HepG2 (cell line): ENCODE data around the gene AUH. TPM values are rescaled to one million over a fixed set of nuclear protein-coding genes. Genes with fewer than 3 reads are reported as not detected.

Source experiments
- ATRX ChIP-seq: sonication (generic); formaldehyde crosslinking; IDR thresholded peaks from 2 replicates; pipeline ENCODE4 v1.4.0; 2020; ENCODE audit warnings: missing genetic modification reagents, borderline replicate concordance
- CREM ChIP-seq, 2 experiments: sonication (generic) in 1 of 2; formaldehyde crosslinking in 1 of 2; IDR thresholded peaks; 2 replicates each; pipeline versions ENCODE4 v1.4.0 to v1.6.1; 2016 to 2020; ENCODE audit warnings: antibody characterized with exemption in 1 of 2, mild to moderate bottlenecking in 1 of 2, missing genetic modification reagents in 1 of 2
- GLI4 ChIP-seq: sonication (generic); formaldehyde crosslinking; IDR thresholded peaks from 2 replicates; pipeline ENCODE4 v1.5.1; 2020; ENCODE audit warnings: missing genetic modification reagents, mild to moderate bottlenecking, moderate library complexity, borderline replicate concordance
- HOXA3 ChIP-seq: sonication (generic); formaldehyde crosslinking; IDR thresholded peaks from 2 replicates; pipeline ENCODE4 v1.5.0; 2020; ENCODE audit warnings: missing genetic modification reagents
- KMT2B ChIP-seq: IDR thresholded peaks from 2 replicates; pipeline ENCODE4 v1.6.1; 2016; ENCODE audit warnings: missing genetic modification reagents, missing compliant biosample characterization
- MED8 ChIP-seq: sonication (generic); formaldehyde crosslinking; IDR thresholded peaks from 2 replicates; pipeline ENCODE4 v1.8.1; 2023; ENCODE audit warnings: mild to moderate bottlenecking, missing genetic modification reagents; ENCODE audit not compliant: insufficient replicate concordance
- NFE2L2 ChIP-seq: fragments of 150-350 bp; IDR thresholded peaks from 2 replicates; pipeline ENCODE4 v1.6.1; 2014; ENCODE audit warnings: low read length
- PHF20 ChIP-seq: sonication (generic); formaldehyde crosslinking; IDR thresholded peaks from 2 replicates; pipeline ENCODE4 v1.5.0; 2020; ENCODE audit warnings: mild to moderate bottlenecking, missing genetic modification reagents
- POLR2A ChIP-seq, 2 experiments: IDR thresholded peaks; 2 replicates each; pipeline ENCODE4 v1.6.1; 2011; ENCODE audit warnings: low read depth in 2 of 2, low read length in 2 of 2, mild to moderate bottlenecking in 1 of 2, moderate library complexity in 1 of 2; ENCODE audit not compliant: insufficient read depth in 1 of 2
- TBL1XR1 ChIP-seq: fragments of 150-350 bp; IDR thresholded peaks from 2 replicates; pipeline ENCODE4 v1.6.1; 2014; ENCODE audit warnings: borderline replicate concordance, low read length; ENCODE audit not compliant: partially characterized antibody
- ZNF441 ChIP-seq: sonication (generic); formaldehyde crosslinking; IDR thresholded peaks from 2 replicates; pipeline ENCODE4 v1.7.0; 2021; ENCODE audit warnings: missing genetic modification reagents, borderline replicate concordance
- ZNF549 ChIP-seq: sonication (generic); formaldehyde crosslinking; IDR thresholded peaks from 2 replicates; pipeline ENCODE4 v1.5.0; 2020; ENCODE audit warnings: missing genetic modification reagents
- ZNF556 ChIP-seq: sonication (generic); formaldehyde crosslinking; IDR thresholded peaks from 2 replicates; pipeline ENCODE4 v1.4.0; 2020; ENCODE audit warnings: mild to moderate bottlenecking, missing genetic modification reagents, borderline replicate concordance
- ZNF564 ChIP-seq: sonication (generic); formaldehyde crosslinking; IDR thresholded peaks from 2 replicates; pipeline ENCODE4 v1.8.1; 2023; ENCODE audit warnings: mild to moderate bottlenecking, missing genetic modification reagents
- ZNF709 ChIP-seq: sonication (generic); formaldehyde crosslinking; IDR thresholded peaks from 2 replicates; pipeline ENCODE4 v1.5.0; 2020; ENCODE audit warnings: mild to moderate bottlenecking, missing genetic modification reagents
- ZNF781 ChIP-seq: sonication (generic); formaldehyde crosslinking; IDR thresholded peaks from 2 replicates; pipeline ENCODE4 v1.5.1; 2020; ENCODE audit warnings: borderline replicate concordance, mild to moderate bottlenecking, missing genetic modification reagents; ENCODE audit errors: not compliant biosample characterization
- polyA plus RNA-seq, 8 experiments: library from polyadenylated mRNA; depleted of rRNA in 3 of 8; stranded (reverse) in 7 of 8; unstranded in 1 of 8; fragments of >200 nt; fragmentation: Illumina TruSeq in 4 of 8; extraction: Trizol in 4 of 8; gene quantifications; 2 replicates each; pipeline versions ENCODE4 v1.2.1 to v1.2.3, GENCODE V29; 2011 to 2016; ENCODE audit warnings: low read depth in 4 of 8, missing spikeins in 1 of 8, mixed read lengths in 1 of 8; ENCODE audit not compliant: insufficient read depth in 1 of 8
- total RNA-seq, 5 experiments: library from RNA; depleted of rRNA; stranded (reverse); fragments of >200 nt; fragmentation: Illumina TruSeq; extraction: Trizol; gene quantifications; 2 replicates each; pipeline ENCODE4 v1.2.3, GENCODE V29; 2016; ENCODE audit warnings: low read depth in 1 of 5
- TF ChIP-seq, protein P1 (sequence below): IDR thresholded peaks from 2 replicates; pipeline ENCODE4 v1.4.0; 2020; ENCODE audit warnings: mild to moderate bottlenecking, missing genetic modification reagents
- TF ChIP-seq, protein P2 (sequence below): sonication (generic); formaldehyde crosslinking; IDR thresholded peaks from 2 replicates; pipeline ENCODE4 v1.5.0; 2020; ENCODE audit warnings: missing genetic modification reagents
- TF ChIP-seq, protein P3 (sequence below): sonication (generic); formaldehyde crosslinking; IDR thresholded peaks from 2 replicates; pipeline ENCODE4 v1.4.0; 2020; ENCODE audit warnings: missing genetic modification reagents; ENCODE audit errors: not compliant biosample characterization
- TF ChIP-seq, protein P4 (sequence below): sonication (generic); formaldehyde crosslinking; IDR thresholded peaks from 2 replicates; pipeline ENCODE4 v1.5.1; 2020; ENCODE audit warnings: missing genetic modification reagents, mild to moderate bottlenecking, borderline replicate concordance

The AUH gene
- total and polyA plus RNA-seq, 2 of the 13 experiments (the other 11 are each of a cell fraction or from before 2014, with no cell fraction given) = 25.8 to 31.9 TPM

DNA sequence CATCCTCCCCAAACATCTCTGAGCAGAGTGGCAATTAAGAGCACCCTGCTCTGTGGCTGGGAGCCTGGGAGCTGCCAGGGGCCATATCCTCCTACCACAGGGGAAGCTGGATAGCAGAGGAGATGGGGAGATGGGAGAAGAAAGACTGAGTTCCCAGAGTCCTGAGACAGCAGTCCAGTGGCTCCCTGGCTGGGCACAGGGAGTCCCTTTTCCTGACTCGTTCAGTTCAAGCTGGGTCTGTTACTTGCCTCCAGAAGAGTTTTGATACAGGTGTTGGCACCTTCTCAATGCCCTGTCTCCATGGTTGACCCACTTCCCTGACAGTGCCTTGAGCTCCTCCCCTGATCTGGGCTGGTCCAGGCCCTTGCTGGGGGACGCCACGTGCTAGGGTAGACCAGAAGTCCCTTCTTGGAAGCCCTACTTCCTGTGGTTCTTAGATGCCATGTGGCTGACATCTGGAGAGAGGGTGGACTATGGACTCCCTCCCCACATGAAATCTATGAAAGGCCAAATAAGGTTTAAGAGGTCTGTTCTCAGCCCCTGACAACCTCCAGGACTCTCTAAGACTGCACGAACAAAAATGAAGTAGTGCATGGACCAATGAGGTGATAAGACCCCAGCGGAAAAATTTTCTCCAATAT is 166.2 kb downstream of the AUH start (continued):
- no peak for TF ChIP-seq TBL1XR1
- TF ChIP-seq ZNF441 (CRISPR knock-in tag) = peak; percentile 32; the same call in 1 of the 2 replicates
- peak; percentile 36 for TF ChIP-seq MED8 (CRISPR knock-in tag)
- TF ChIP-seq ZNF556 = no peak
- TF ChIP-seq, protein P1, sequence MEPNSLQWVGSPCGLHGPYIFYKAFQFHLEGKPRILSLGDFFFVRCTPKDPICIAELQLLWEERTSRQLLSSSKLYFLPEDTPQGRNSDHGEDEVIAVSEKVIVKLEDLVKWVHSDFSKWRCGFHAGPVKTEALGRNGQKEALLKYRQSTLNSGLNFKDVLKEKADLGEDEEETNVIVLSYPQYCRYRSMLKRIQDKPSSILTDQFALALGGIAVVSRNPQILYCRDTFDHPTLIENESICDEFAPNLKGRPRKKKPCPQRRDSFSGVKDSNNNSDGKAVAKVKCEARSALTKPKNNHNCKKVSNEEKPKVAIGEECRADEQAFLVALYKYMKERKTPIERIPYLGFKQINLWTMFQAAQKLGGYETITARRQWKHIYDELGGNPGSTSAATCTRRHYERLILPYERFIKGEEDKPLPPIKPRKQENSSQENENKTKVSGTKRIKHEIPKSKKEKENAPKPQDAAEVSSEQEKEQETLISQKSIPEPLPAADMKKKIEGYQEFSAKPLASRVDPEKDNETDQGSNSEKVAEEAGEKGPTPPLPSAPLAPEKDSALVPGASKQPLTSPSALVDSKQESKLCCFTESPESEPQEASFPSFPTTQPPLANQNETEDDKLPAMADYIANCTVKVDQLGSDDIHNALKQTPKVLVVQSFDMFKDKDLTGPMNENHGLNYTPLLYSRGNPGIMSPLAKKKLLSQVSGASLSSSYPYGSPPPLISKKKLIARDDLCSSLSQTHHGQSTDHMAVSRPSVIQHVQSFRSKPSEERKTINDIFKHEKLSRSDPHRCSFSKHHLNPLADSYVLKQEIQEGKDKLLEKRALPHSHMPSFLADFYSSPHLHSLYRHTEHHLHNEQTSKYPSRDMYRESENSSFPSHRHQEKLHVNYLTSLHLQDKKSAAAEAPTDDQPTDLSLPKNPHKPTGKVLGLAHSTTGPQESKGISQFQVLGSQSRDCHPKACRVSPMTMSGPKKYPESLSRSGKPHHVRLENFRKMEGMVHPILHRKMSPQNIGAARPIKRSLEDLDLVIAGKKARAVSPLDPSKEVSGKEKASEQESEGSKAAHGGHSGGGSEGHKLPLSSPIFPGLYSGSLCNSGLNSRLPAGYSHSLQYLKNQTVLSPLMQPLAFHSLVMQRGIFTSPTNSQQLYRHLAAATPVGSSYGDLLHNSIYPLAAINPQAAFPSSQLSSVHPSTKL = peak; percentile 70
- no peak for TF ChIP-seq GLI4 (CRISPR knock-in tag)
- no peak for TF ChIP-seq CREM (IDR thresholded peaks at IDR 0.05)
- TF ChIP-seq CREM (CRISPR knock-in tag; IDR thresholded peaks at IDR 0.05) = no peak
- peak; percentile 66; the same call in 1 of the 2 replicates for TF ChIP-seq ZNF709 (CRISPR knock-in tag)
- TF ChIP-seq, protein P2, sequence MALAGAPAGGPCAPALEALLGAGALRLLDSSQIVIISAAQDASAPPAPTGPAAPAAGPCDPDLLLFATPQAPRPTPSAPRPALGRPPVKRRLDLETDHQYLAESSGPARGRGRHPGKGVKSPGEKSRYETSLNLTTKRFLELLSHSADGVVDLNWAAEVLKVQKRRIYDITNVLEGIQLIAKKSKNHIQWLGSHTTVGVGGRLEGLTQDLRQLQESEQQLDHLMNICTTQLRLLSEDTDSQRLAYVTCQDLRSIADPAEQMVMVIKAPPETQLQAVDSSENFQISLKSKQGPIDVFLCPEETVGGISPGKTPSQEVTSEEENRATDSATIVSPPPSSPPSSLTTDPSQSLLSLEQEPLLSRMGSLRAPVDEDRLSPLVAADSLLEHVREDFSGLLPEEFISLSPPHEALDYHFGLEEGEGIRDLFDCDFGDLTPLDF (CRISPR knock-in tag) = no peak
- TF ChIP-seq ATRX (CRISPR knock-in tag) = no peak
- peak in 1 of 2 experiments; percentile 41 for TF ChIP-seq POLR2A (IDR thresholded peaks at IDR 0.05; ENCODE audit: insufficient read depth in 1 of 2, low read depth in 2 of 2, low read length in 2 of 2)
- TF ChIP-seq PHF20 (CRISPR knock-in tag) = 0 out of 2 replicates have a peak, but pooled peaks have one; percentile 36
- no peak for TF ChIP-seq ZNF549 (CRISPR knock-in tag)
- TF ChIP-seq, protein P3, sequence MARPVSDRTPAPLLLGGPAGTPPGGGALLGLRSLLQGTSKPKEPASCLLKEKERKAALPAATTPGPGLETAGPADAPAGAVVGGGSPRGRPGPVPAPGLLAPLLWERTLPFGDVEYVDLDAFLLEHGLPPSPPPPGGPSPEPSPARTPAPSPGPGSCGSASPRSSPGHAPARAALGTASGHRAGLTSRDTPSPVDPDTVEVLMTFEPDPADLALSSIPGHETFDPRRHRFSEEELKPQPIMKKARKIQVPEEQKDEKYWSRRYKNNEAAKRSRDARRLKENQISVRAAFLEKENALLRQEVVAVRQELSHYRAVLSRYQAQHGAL (CRISPR knock-in tag) = no peak
- peak; percentile 71 for TF ChIP-seq HOXA3 (CRISPR knock-in tag)
- no peak for TF ChIP-seq ZNF781 (CRISPR knock-in tag)
- TF ChIP-seq KMT2B (CRISPR knock-in tag) = peak; percentile 32; the same call in 1 of the 2 replicates
- TF ChIP-seq ZNF564 (CRISPR knock-in tag) = 0 out of 2 replicates have a peak, but pooled peaks have one; percentile 13
- TF ChIP-seq, protein P4, sequence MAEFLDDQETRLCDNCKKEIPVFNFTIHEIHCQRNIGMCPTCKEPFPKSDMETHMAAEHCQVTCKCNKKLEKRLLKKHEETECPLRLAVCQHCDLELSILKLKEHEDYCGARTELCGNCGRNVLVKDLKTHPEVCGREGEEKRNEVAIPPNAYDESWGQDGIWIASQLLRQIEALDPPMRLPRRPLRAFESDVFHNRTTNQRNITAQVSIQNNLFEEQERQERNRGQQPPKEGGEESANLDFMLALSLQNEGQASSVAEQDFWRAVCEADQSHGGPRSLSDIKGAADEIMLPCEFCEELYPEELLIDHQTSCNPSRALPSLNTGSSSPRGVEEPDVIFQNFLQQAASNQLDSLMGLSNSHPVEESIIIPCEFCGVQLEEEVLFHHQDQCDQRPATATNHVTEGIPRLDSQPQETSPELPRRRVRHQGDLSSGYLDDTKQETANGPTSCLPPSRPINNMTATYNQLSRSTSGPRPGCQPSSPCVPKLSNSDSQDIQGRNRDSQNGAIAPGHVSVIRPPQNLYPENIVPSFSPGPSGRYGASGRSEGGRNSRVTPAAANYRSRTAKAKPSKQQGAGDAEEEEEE (CRISPR knock-in tag) = 0 out of 2 replicates have a peak, but pooled peaks have one; percentile 37
- TF ChIP-seq NFE2L2 = no peak
